OCI-LY1 (cell line): ENCODE results near the gene VPS4A.

Experiments used
- H2AFZ ChIP-seq: fragments of 200-600 bp; sonication (generic), shearing (Covaris generic); 2 replicates; pipeline ENCODE4 v1.6.0; 2014; ENCODE audit warnings: antibody characterized with exemption, mild to moderate bottlenecking, low read length
- H3F3A ChIP-seq: fragments of 200-600 bp; sonication (generic), shearing (Covaris generic); 2 replicates; pipeline ENCODE4 v1.6.0; 2014; ENCODE audit warnings: mild to moderate bottlenecking, antibody characterized with exemption, low read length, moderate library complexity; ENCODE audit not compliant: insufficient read depth
- H3K27ac ChIP-seq: fragments of 200-600 bp; sonication (generic); 2 replicates; pipeline ENCODE4 v1.5.1; 2014; ENCODE audit warnings: low read length, mixed run types, mild to moderate bottlenecking, low read depth; ENCODE audit not compliant: poor library complexity, severe bottlenecking
- H3K27me3 ChIP-seq: fragments of 200-600 bp; sonication (generic); 2 replicates; pipeline ENCODE4 v1.6.0; 2014; ENCODE audit warnings: antibody characterized with exemption, mild to moderate bottlenecking, low read length, moderate library complexity; ENCODE audit not compliant: insufficient read depth
- H3K36me3 ChIP-seq: fragments of 200-600 bp; sonication (generic); 2 replicates; pipeline ENCODE4 v1.6.1; 2014; ENCODE audit warnings: mild to moderate bottlenecking, antibody characterized with exemption, low read length, moderate library complexity, mixed read lengths; ENCODE audit not compliant: insufficient read depth
- H3K4me1 ChIP-seq: fragments of 200-600 bp; sonication (generic); 2 replicates; pipeline ENCODE4 v1.5.1; 2014; ENCODE audit warnings: mild to moderate bottlenecking, low read length, moderate library complexity; ENCODE audit not compliant: insufficient read depth, severe bottlenecking
- H3K4me2 ChIP-seq: fragments of 200-600 bp; sonication (generic), shearing (Covaris generic); 2 replicates; pipeline ENCODE4 v1.6.1; 2014; ENCODE audit warnings: low read length
- H3K4me3 ChIP-seq: fragments of 200-600 bp; sonication (generic); 2 replicates; pipeline ENCODE4 v1.5.1; 2014; ENCODE audit warnings: low read length, low read depth, mild to moderate bottlenecking, mixed read lengths; ENCODE audit not compliant: poor library complexity, severe bottlenecking
- H3K79me2 ChIP-seq: fragments of 200-600 bp; shearing (Covaris generic); 2 replicates; pipeline ENCODE4 v1.6.1; 2016; ENCODE audit warnings: mixed run types, low read length, mixed read lengths; ENCODE audit not compliant: insufficient read depth
- H3K9ac ChIP-seq: fragments of 200-600 bp; sonication (generic), shearing (Covaris generic); 2 replicates; pipeline ENCODE4 v1.6.1; 2014; ENCODE audit warnings: mild to moderate bottlenecking, low read length, mixed read lengths
- H3K9me2 ChIP-seq: fragments of 200-600 bp; sonication (generic), shearing (Covaris generic); 2 replicates; pipeline ENCODE4 v1.6.1; 2014; ENCODE audit warnings: low read depth, mild to moderate bottlenecking, low read length, mixed read lengths
- H3K9me3 ChIP-seq: fragments of 200-600 bp; shearing (Covaris generic); 2 replicates; pipeline ENCODE4 v1.6.1; 2014; ENCODE audit warnings: low read length, mixed read lengths
- H4K20me1 ChIP-seq: fragments of 200-600 bp; sonication (generic), shearing (Covaris generic); 2 replicates; pipeline ENCODE4 v1.6.0; 2016; ENCODE audit warnings: mild to moderate bottlenecking, low read length; ENCODE audit not compliant: insufficient read depth
- EZH2 ChIP-seq: fragments of 200-600 bp; sonication (generic), shearing (Covaris generic); IDR thresholded peaks from 2 replicates; pipeline ENCODE4 v1.8.0; 2017; ENCODE audit warnings: borderline replicate concordance, mixed run types, mild to moderate bottlenecking, antibody characterized with exemption, low read length, moderate library complexity, mixed read lengths
- TF ChIP-seq, protein P1 (sequence below): fragments of 200-600 bp; sonication (generic), shearing (Covaris generic); IDR thresholded peaks from 2 replicates; pipeline ENCODE4 v1.5.1; 2017; ENCODE audit warnings: mild to moderate bottlenecking, antibody characterized with exemption, low read length, moderate library complexity, mixed read lengths

Gene VPS4A

GRCh38 chr16:69366431-69366830 is 55.3 kb downstream of the VPS4A start:
- TF ChIP-seq, protein P1, sequence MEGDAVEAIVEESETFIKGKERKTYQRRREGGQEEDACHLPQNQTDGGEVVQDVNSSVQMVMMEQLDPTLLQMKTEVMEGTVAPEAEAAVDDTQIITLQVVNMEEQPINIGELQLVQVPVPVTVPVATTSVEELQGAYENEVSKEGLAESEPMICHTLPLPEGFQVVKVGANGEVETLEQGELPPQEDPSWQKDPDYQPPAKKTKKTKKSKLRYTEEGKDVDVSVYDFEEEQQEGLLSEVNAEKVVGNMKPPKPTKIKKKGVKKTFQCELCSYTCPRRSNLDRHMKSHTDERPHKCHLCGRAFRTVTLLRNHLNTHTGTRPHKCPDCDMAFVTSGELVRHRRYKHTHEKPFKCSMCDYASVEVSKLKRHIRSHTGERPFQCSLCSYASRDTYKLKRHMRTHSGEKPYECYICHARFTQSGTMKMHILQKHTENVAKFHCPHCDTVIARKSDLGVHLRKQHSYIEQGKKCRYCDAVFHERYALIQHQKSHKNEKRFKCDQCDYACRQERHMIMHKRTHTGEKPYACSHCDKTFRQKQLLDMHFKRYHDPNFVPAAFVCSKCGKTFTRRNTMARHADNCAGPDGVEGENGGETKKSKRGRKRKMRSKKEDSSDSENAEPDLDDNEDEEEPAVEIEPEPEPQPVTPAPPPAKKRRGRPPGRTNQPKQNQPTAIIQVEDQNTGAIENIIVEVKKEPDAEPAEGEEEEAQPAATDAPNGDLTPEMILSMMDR = no peak
- no peak for TF ChIP-seq EZH2
- H3K79me2 ChIP-seq = no peaks in the 10 kb centered on the region
- no peaks in the 10 kb centered on the region for H3K9me3 ChIP-seq
- no peak overlapping the region for H3K27ac ChIP-seq
- no peak overlapping the region for H3K9ac ChIP-seq
- no peaks in the 10 kb centered on the region for H3K9me2 ChIP-seq
- H3K4me2 ChIP-seq = no peak overlapping the region
- H4K20me1 ChIP-seq = no peaks in the 10 kb centered on the region
- no peaks in the 10 kb centered on the region for H3K27me3 ChIP-seq
- no peaks in the 10 kb centered on the region for H3F3A ChIP-seq
- H3K36me3 ChIP-seq = peaks cover 75% of the 10 kb centered on the region
- H2AFZ ChIP-seq = no peak overlapping the region
- no peak overlapping the region for H3K4me3 ChIP-seq
- H3K4me1 ChIP-seq = peaks cover 1% of the 10 kb centered on the region

DNA sequence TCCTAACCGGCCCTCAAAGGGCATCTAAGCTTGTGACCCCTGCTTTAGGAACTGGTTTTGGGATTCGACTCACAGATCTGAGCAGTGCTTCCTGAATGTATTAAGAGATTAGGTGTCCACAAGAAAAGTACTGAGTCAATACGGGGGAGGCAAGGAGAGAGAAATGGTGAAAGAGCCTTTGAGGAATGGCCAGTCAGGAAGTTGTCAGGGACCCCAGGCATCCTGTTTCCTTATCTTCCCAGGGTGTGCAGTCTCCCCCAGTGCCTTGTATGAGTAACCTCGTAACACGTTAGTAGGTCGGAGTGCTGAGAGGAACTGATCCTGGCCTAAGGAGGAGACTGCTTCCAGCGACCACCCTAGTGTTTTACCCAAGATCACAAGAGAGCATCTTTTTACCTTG is 56.8 kb downstream of the VPS4A start:
- H3K9ac ChIP-seq = no peak overlapping the region
- H3K4me1 ChIP-seq = peaks cover 17% of the 10 kb centered on the region
- peaks cover 90% of the 10 kb centered on the region for H3K36me3 ChIP-seq
- no peaks in the 10 kb centered on the region for H3K9me3 ChIP-seq
- no peak overlapping the region for H3K4me3 ChIP-seq
- TF ChIP-seq, protein P1 = no peak
- no peak for TF ChIP-seq EZH2
- no peak overlapping the region for H3K27ac ChIP-seq
- H3K79me2 ChIP-seq = no peaks in the 10 kb centered on the region
- no peaks in the 10 kb centered on the region for H3F3A ChIP-seq
- no peaks in the 10 kb centered on the region for H3K9me2 ChIP-seq
- H3K4me2 ChIP-seq = no peak overlapping the region
- no peaks in the 10 kb centered on the region for H4K20me1 ChIP-seq
- H2AFZ ChIP-seq = no peak overlapping the region
- H3K27me3 ChIP-seq = no peaks in the 10 kb centered on the region

GRCh38 chr16:69368866-69369265 is 57.7 kb downstream of the VPS4A start:
- Histone ChIP-seq H3K4me3 (no peak overlapping the region), H3K9me3 (no peaks in the 10 kb centered on the region), H3K79me2 (no peaks in the 10 kb centered on the region), H2AFZ (no peak overlapping the region), H3K4me1 (peaks cover 18% of the 10 kb centered on the region), H3K36me3 (peaks cover 97% of the 10 kb centered on the region), H3K9ac (no peak overlapping the region), H3K27me3 (no peaks in the 10 kb centered on the region), H4K20me1 (no peaks in the 10 kb centered on the region), H3K4me2 (no peak overlapping the region), H3K27ac (no peak overlapping the region), H3K9me2 (no peaks in the 10 kb centered on the region), H3F3A (no peaks in the 10 kb centered on the region)
- TF ChIP-seq EZH2 = no peak
- TF ChIP-seq, protein P1 = no peak
